VCaP (cell line): Measurements from ENCODE around the gene PLET1.
A peak's percentile ranks its signal among the peaks of the same experiment; 100 is the strongest.

Source experiments
- H3K27ac ChIP-seq: fragments of 450-650 bp; 2 replicates; pipeline ENCODE4 v1.5.1; 2017
- TF ChIP-seq, protein P1 (sequence below): fragments of 450-650 bp; conservative IDR thresholded peaks from 2 replicates; pipeline ENCODE4 v1.5.1; 2017; ENCODE audit warnings: mild to moderate bottlenecking, moderate library complexity

PLET1 gene

DNA sequence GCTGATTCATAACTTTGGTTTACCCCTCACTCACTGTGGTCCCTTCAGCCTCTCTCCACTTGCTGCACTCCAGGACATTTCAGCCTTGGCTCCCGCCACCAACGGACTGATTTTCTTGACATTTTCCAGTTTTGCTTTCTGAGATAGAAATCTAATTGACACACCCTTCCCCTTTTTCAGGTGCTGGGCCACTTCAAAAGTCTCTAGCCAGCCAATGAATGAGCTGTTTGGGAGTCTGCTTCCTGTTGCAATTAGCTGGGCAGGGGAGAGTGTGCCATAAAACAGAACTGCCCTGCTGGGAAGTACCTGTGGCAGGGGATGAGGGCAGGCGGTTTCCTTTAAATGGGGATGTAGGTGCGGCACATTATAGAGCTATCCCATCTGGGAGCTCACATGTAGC, 21.1 kb upstream of the PLET1 start:
- TF ChIP-seq, protein P1, sequence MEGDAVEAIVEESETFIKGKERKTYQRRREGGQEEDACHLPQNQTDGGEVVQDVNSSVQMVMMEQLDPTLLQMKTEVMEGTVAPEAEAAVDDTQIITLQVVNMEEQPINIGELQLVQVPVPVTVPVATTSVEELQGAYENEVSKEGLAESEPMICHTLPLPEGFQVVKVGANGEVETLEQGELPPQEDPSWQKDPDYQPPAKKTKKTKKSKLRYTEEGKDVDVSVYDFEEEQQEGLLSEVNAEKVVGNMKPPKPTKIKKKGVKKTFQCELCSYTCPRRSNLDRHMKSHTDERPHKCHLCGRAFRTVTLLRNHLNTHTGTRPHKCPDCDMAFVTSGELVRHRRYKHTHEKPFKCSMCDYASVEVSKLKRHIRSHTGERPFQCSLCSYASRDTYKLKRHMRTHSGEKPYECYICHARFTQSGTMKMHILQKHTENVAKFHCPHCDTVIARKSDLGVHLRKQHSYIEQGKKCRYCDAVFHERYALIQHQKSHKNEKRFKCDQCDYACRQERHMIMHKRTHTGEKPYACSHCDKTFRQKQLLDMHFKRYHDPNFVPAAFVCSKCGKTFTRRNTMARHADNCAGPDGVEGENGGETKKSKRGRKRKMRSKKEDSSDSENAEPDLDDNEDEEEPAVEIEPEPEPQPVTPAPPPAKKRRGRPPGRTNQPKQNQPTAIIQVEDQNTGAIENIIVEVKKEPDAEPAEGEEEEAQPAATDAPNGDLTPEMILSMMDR: no peak
- no peak overlapping the region for H3K27ac ChIP-seq

DNA sequence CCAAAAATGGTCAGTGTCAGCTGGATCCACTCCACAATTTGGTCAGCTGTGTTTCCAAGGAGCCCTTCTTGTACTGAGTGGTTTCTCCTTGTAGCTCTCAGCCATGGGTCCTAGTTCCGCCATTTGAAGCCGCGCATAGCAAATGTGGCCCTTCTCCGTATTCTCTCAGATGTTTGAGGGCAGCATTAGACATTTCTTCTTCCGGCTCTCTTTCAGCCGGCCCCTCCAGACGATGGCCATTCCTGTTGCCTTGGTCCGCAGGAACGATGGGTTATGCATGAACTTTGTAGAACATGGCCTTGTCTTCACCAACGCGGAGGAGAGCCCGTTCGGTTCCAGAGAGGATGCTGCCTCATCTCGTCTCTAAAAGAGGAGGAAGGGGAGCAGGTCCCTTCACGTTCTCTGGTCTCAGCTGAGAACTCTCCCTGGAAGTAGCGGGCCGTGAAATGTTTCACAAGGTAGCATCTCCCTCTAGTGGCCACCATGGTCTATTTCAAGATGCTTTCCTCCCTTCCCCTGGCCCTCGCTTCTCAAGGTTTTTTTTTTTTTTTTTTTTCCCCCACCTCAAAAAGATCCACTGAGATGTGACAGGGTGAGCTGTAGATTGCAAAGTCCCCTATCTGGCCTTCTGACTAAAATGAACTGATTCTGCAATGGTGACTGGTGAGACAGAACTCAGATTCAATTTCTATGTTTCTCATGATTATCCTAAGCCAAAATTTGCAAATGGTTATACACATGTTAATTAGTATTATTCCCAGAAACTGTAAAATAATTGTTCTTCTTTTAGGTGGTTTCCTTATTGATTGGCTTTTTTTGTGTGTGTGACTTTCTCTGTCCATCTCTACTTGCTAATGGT, 19.8 kb upstream of the PLET1 start:
- TF ChIP-seq, protein P1: peak; percentile 70
- H3K27ac ChIP-seq: no peak overlapping the region

DNA sequence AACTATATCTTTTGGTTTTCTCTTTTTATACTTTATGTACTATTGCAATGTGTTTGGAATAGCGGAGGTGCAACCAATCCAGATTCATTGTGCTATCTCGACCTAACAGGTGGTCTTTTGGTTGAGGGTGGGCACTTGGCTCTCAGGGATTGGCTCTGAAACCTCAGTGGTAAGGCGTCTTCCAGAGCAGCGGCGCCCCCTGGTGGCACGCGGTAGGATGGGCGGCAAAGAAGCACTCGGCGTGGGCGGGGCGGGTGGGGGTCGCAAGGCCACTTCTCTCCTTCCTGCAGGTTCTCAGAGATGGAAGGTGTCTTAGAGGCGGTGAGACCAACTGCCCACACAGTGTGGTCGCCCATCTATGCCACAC, 19.2 kb upstream of the PLET1 start:
- no peak overlapping the region for H3K27ac ChIP-seq

DNA sequence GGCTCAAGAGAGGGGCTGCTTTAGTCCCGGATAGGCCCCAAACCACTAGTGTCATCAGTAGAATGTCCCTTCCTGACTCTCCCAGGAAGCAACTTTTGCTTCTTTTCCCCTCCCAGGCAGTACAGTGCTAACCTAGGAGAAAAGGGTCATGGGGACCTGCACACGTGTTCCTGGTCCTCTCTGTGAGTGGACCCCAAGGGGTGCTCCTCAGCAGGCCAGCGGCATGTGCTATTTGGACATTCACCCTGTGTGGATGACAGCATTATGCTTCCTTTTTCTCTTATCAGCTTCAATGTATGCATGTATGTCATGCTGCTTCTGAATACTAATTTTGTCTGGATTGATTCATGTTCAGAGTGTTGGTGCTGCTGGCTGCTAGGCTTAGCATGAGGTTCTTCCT, 18.1 kb upstream of the PLET1 start:
- H3K27ac ChIP-seq: no peak overlapping the region
- TF ChIP-seq, protein P1: no peak

More for the DNA sequence above, 19.2 kb upstream of the PLET1 start:
- TF ChIP-seq, protein P1: peak; percentile 83

DNA sequence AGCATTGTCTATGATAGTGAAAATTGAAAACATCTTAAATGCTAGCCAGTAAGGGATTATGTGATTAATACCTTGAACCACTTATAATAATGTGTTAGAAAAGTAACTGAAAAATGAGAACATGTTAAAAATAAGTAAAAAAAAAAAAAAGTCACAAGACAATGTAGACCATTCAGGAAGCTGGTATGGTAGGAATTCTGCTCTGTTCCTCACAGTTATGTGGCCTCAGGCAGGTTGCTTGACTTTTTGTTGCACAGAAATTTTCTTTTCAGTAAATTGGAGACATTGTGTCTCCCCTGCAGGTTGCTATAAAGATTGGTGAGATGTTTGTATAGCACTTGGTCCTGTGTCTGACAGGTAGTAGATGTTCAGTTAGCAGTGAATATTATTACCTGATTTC, 17.3 kb upstream of the PLET1 start:
- H3K27ac ChIP-seq: no peak overlapping the region
- TF ChIP-seq, protein P1: no peak

DNA sequence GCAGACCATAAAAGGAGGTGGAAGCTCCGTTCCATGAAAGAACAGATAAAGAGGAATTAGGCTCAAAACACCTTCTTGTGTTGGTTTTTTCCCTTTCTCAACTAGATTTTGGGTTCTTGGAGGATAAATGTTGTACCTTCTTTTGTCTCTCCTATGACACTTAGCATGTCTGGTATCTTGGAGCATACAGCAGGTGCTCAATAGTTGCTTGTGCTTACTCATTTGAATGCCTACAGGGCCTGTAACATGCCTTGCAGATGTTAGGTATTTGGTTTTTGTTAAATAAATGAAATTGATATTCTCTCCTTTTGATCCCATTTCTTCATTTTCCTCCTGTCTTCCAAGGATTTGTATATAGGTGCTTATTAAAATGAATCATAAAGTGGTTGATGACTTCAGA, 16.4 kb upstream of the PLET1 start:
- TF ChIP-seq, protein P1: no peak
- H3K27ac ChIP-seq: no peak overlapping the region

DNA sequence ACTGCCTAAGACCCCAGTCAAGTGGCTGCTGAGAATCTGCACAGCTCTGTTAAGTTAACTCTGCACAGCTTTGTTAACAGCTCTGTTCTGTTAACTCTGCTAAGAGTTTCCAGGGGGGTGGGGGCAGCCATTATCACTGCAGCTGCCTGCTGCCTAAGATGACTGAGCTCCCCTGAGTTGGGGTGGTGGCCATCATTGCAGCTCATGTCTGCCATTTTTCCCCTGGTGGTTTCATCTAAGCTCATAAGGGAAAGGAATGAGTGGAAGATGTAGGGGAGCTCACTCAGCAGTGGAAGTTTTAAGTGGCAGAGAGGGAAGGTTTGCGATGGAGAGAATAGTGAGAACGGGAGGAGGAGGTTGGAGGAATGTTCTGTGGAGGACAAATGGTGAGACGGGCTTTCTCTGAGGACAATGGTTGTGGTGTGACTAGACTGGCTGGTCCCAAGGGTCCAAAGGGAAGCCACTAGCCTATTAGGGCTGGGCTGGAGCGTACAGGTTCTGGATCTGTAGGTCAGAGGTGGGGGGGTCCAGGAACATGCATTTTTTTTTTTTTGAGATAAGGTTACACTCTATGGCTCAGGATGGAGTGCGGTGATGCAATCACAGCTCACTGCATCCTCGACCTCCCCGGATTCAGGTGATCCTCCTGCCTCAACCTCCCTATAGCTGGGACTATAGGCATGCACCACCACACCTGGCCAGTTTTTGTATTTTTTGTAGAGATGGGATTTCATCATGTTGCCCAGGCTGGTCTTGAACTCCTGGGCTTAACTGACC, 13.5 kb upstream of the PLET1 start:
- TF ChIP-seq, protein P1: no peak
- H3K27ac ChIP-seq: no peak overlapping the region
